ENCODE data around the gene WWOX. TPM values are rescaled to one million over a fixed set of nuclear protein-coding genes. Genes with fewer than 3 reads are reported as not detected.
"Not testable (repeated sequence)": the region's sequence is repeated elsewhere in the genome, so short reads cannot be mapped to it uniquely, and the experiment has no call there.

Gene WWOX
- total and polyA plus RNA-seq, 2 donors, result 15.3 to 28.4 TPM

DNA sequence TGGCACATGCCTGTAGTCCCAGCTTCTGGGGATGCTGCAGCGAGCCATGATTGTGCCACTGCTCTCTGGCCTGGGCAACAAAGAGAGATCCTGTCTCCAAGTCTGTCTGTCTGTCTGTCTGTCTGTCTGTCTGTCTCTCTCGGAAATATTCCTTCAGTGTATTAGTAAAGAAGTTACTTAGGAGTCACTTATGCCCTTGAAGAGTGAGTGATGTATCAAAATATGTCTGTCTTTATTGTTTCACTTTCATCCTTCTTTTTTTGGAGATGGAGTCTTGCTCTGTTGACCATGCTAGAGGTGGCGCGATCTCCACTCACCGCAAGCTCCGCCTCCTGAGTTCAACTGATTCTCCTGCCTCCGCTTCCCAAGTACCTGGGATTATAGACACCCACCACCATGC lies 410.5 kb downstream of the WWOX start:
- 97% methylated on average over 7 of the region's 7 CpGs for WGBS
- H3K4me3 ChIP-seq (ENCODE audit: low read depth, low read length), result no peak overlapping the region
- H3K27ac ChIP-seq (ENCODE audit: low read depth), result no peak overlapping the region
- no peak for DNase-seq (ENCODE audit: extremely low spot score)
- no peaks in the 10 kb centered on the region for H3K4me1 ChIP-seq (ENCODE audit: insufficient read depth)
- no peaks in the 10 kb centered on the region for H3K36me3 ChIP-seq (ENCODE audit: insufficient read depth)

DNA sequence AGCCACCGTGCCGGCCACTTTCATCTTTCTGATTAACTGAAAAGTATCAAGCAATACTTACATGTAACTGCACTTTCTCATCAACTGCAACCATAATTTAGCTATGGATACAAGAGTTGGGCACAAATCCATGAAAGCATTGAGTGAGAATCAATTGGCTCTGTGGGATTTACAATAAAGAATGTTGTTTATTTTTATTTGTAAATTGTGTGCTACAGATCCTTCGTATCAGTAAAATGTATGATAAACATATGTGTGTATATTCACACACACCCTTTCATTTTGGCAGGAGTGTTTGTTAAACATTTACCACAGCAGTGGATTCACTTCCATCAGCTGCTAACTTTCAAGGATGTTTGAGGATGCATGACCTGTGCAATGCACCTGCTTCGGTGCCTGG lies 411.0 kb downstream of the WWOX start:
- Histone ChIP-seq H3K27ac (ENCODE audit: low read depth) (no peak overlapping the region), H3K36me3 (ENCODE audit: insufficient read depth) (no peaks in the 10 kb centered on the region), H3K4me3 (ENCODE audit: low read depth, low read length) (no peak overlapping the region), H3K4me1 (ENCODE audit: insufficient read depth) (no peaks in the 10 kb centered on the region)
- WGBS, result 74% methylated on average over 4 of the region's 4 CpGs
- DNase-seq (ENCODE audit: extremely low spot score), result no peak

DNA sequence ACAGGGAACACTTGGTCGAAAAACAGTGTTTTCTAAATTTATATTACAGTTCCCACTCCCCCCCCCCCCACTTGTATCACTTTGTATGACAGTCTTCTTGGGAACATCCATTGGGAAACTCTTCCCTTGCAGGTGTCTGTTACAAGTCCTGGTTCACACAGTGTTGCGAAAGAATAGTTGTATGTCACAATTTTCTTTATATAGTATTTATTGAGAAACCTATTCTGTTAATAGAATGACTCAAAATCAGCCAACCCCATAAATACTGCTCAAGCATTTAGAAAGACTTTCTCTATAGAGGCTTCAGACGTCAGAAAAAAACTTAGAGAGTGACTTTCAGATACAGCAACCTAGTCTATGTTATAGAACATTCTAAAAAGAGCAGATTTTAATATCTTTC lies 414.4 kb downstream of the WWOX start:
- no peak overlapping the region for H3K4me3 ChIP-seq (ENCODE audit: low read depth, low read length)
- H3K4me1 ChIP-seq (ENCODE audit: insufficient read depth), result no peaks in the 10 kb centered on the region
- WGBS, result 91% methylated on average over 3 of the region's 3 CpGs
- no peaks in the 10 kb centered on the region for H3K36me3 ChIP-seq (ENCODE audit: insufficient read depth)
- no peak overlapping the region for H3K27ac ChIP-seq (ENCODE audit: low read depth)
- no peak for DNase-seq (ENCODE audit: extremely low spot score)

DNA sequence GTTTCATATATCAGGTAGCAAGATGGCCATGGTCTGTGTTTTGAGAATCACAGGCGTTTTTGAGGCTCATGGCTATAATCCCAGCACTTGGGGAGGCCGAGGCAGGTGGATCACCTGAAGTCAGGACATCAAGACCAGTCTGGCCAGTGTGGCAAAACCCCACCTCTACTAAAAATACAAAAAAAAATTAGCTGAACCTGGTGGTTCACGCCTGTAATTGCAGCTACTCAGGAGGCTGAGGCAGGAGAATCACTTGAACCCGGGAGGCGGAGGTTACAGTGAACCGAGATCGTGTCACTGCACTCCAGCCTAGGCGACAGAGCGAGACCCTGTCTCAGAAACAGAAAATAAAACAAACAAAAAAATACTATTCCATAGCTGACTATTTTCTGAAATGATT lies 415.4 kb downstream of the WWOX start:
- not testable (repeated sequence) for H3K27ac ChIP-seq (ENCODE audit: low read depth); H3K4me1 ChIP-seq (ENCODE audit: insufficient read depth); H3K36me3 ChIP-seq (ENCODE audit: insufficient read depth); DNase-seq (ENCODE audit: extremely low spot score); H3K4me3 ChIP-seq (ENCODE audit: low read depth, low read length)
- WGBS, result 97% methylated on average over 9 of the region's 9 CpGs

DNA sequence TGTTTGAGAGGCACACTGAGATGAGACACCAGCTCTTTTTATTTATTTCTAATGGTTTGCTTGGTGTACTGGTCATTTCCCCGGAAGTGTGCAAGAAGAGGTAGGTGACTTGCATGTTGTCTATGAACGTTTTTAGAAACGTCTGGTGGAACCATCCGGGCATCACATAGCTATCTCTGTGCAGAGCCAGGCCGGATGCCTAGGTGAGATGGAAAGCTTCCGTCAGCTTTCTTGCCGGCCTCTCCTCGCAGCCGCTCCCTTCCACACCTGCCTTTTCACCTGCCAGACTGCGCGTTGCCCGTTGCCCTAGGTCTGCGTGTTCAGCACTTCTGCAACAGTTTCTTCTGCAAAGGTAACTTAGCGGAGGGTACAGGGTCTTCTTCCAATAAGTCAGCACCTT lies 416.0 kb downstream of the WWOX start:
- WGBS, result 96% methylated on average over 14 of the region's 14 CpGs
- Histone ChIP-seq H3K36me3 (ENCODE audit: insufficient read depth) (no peaks in the 10 kb centered on the region), H3K4me1 (ENCODE audit: insufficient read depth) (no peaks in the 10 kb centered on the region), H3K27ac (ENCODE audit: low read depth) (no peak overlapping the region), H3K4me3 (ENCODE audit: low read depth, low read length) (no peak overlapping the region)
- no peak for DNase-seq (ENCODE audit: extremely low spot score)

DNA sequence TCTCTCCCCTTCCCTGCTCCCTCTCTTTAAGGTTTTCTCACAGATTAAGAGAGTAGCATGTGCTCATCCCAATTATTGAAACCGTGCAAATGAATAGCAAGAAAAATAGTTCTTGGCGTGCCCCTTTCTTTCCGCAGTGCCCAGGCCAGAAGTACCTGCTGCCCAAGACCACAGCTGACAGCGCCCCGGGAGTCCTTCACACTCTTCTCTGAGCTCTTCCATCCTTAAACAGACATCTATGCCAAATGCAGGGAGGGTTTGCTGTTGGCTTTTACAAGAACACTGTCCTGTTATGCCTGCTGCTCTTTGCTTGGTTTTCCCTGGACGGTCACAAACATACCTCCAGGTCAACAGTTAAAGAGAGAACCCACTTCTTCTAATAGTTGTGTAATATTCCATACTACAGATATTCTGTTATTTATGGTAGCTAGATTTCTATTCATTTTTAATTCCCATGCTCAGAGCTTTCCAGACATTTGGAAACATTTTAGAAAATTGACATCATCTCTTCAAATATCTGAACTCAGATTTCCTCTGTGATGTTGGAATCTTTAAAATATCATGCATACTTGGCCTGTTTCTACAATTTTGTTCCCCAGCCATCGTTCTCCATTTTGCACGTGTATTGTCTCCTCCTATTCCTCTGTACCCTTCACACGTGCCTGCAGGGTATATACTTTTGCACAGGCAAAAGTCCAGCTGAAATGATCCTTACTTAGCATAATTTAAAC lies 416.7 kb downstream of the WWOX start:
- no peaks in the 10 kb centered on the region for H3K4me1 ChIP-seq (ENCODE audit: insufficient read depth)
- 90% methylated on average over 9 of the region's 9 CpGs for WGBS
- no peaks in the 10 kb centered on the region for H3K36me3 ChIP-seq (ENCODE audit: insufficient read depth)
- no peak overlapping the region for H3K4me3 ChIP-seq (ENCODE audit: low read depth, low read length)
- no peak overlapping the region for H3K27ac ChIP-seq (ENCODE audit: low read depth)
- no peak for DNase-seq (ENCODE audit: extremely low spot score)

DNA sequence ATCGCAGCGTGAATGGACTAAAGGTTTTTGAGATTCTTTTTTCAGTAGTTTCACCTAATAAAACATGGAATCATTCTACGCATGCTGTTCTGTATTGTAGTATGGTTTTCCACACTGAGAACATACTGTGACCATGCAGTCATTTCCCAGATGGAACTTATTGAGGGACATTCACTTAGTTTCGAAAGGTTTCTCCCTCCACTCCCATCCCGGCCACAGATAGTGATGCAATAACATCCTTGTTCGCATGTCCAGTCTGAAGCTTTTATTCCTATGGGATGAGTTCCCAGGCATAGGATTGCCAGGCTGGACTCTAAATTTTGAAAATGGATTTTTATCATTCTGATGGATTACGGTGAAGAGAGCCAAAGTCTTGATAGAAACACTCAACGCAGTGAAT lies 420.4 kb downstream of the WWOX start:
- no peaks in the 10 kb centered on the region for H3K36me3 ChIP-seq (ENCODE audit: insufficient read depth)
- H3K4me1 ChIP-seq (ENCODE audit: insufficient read depth), result no peaks in the 10 kb centered on the region
- H3K4me3 ChIP-seq (ENCODE audit: low read depth, low read length), result no peak overlapping the region
- no peak overlapping the region for H3K27ac ChIP-seq (ENCODE audit: low read depth)
- WGBS, result 95% methylated on average over 8 of the region's 8 CpGs
- no peak for DNase-seq (ENCODE audit: extremely low spot score)

DNA sequence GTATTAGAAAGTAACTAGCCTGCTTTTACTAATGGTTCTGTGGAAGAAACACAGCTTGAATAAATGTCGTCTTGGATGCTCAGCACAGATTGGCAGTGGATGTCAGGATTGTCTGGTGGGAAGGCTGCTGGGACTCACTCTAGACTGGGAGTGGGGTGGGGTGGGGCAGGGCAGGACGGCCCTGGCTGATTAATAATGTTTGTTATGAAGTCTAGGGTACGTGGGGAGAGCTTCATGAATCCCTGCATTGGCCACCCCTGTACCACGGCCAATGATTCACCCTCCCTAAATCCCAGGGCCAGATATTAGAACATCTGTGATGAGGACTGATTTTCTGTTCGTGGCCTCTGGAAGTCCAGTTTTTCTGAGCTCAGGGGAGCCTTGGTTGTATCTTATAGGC lies 421.0 kb downstream of the WWOX start:
- 80% methylated on average over 5 of the region's 5 CpGs for WGBS
- H3K36me3 ChIP-seq (ENCODE audit: insufficient read depth), result no peaks in the 10 kb centered on the region
- no peaks in the 10 kb centered on the region for H3K4me1 ChIP-seq (ENCODE audit: insufficient read depth)
- H3K4me3 ChIP-seq (ENCODE audit: low read depth, low read length), result no peak overlapping the region
- H3K27ac ChIP-seq (ENCODE audit: low read depth), result no peak overlapping the region
- DNase-seq (ENCODE audit: extremely low spot score), result no peak

DNA sequence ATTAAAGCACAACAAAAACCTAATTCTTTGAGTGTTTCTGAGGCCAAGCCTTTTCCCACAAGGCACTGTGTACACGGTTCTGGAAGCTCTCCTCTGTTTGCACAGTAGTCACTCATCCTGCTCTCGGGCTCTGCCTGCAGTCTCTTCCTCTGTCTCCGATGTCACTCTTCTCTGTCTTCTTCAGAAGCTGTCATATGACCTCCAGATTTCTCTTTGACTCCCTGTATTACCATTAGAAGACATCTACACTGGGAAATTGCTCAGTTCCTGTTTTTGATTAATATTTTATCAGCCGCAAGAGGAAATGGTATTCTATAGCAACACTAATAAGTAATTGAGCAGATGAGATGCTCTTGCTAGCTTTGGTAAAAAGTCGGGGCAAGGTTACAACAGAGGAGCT lies 422.9 kb downstream of the WWOX start:
- WGBS, result 85% methylated on average over 5 of the region's 5 CpGs
- H3K36me3 ChIP-seq (ENCODE audit: insufficient read depth), result no peaks in the 10 kb centered on the region
- no peak overlapping the region for H3K4me3 ChIP-seq (ENCODE audit: low read depth, low read length)
- DNase-seq (ENCODE audit: extremely low spot score), result no peak
- H3K27ac ChIP-seq (ENCODE audit: low read depth), result no peak overlapping the region
- no peaks in the 10 kb centered on the region for H3K4me1 ChIP-seq (ENCODE audit: insufficient read depth)

DNA sequence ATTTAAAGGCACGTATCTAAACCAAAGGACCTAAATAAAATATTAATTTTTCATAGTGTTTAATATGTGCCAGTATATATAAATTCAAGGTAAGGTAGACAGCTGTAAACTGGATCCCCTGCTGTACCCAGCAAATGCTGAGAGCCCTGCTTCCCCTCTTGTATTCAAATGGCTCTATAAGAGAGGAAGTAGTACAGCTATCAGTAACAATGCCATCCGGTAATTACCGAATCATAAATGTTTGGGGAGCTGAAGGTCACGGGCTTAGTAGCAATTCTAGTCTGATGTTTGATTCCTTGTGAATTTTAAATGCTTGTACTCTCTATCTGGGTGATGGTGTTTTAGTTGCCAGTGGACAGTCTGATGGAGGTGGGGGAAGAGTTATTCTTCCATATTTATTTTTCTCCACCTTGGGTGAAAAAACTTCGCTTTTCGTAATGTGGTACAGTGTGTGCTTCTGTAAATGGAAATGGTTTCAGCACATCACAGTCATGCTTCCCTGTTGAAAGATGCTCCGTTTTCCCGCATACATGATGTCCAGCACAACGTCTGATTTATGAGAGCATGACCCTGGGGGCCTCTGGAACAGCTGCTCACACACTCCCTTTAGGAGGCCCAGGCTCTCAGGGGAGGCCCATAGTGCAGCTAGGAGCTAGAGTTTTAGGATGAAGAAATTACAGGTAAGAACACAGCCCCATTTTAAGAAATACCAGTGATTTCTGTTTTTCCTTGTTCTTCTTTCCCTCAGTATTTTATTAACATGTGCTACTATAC lies 423.9 kb downstream of the WWOX start:
- WGBS, result 84% methylated on average over 9 of the region's 9 CpGs
- no peaks in the 10 kb centered on the region for H3K36me3 ChIP-seq (ENCODE audit: insufficient read depth)
- no peaks in the 10 kb centered on the region for H3K4me1 ChIP-seq (ENCODE audit: insufficient read depth)
- no peak for DNase-seq (ENCODE audit: extremely low spot score)
- H3K27ac ChIP-seq (ENCODE audit: low read depth), result no peak overlapping the region
- no peak overlapping the region for H3K4me3 ChIP-seq (ENCODE audit: low read depth, low read length)

DNA sequence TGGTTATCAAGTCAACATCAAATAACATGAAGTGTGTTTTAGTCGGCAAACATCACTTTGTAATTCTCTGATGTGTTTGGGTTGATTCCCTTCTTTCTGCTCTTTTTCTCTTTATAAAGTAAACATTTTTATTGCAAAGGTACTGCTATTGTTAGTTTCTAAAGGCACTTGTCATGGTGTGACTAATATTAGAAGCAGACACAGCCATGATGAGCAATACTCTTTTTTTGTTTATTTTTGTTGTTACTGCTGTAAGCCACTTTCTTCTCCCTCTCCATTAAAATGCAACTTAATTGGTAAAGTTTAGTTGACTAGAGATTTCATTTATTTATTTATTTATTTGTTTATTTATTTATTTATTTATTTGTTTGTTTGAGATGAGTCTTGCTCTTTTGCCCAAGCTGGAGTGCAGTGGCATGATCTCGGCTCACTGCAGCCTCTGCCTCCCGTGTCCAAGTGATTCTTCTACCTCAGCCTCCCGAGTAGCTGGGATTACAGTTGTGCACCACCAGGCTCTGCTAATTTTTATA lies 424.7 kb downstream of the WWOX start:
- DNase-seq (ENCODE audit: extremely low spot score), result no peak
- 90% methylated on average over 4 of the region's 4 CpGs for WGBS
- no peaks in the 10 kb centered on the region for H3K36me3 ChIP-seq (ENCODE audit: insufficient read depth)
- no peak overlapping the region for H3K4me3 ChIP-seq (ENCODE audit: low read depth, low read length)
- H3K4me1 ChIP-seq (ENCODE audit: insufficient read depth), result no peaks in the 10 kb centered on the region
- no peak overlapping the region for H3K27ac ChIP-seq (ENCODE audit: low read depth)

DNA sequence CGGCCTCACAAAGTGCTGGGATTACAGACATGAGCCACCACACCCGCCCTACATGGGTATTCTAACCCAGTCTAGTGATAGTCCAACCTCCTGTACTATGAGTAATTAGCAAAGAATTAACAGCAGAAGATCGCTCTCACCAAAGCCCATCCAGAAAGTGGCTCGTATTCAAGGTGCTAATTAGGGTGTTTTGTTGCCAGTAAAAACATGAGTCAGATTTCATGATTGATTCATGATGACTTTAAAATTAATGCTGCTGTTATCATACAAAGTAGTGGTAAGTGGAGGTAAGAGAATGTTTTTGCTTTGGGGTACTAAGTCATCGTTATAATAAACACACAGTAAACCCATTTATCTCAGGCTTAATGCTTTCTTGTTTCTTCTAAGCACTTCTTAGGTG lies 428.8 kb downstream of the WWOX start:
- 87% methylated on average over 5 of the region's 5 CpGs for WGBS
- H3K4me1 ChIP-seq (ENCODE audit: insufficient read depth), result no peaks in the 10 kb centered on the region
- no peak for DNase-seq (ENCODE audit: extremely low spot score)
- H3K27ac ChIP-seq (ENCODE audit: low read depth), result no peak overlapping the region
- H3K36me3 ChIP-seq (ENCODE audit: insufficient read depth), result no peaks in the 10 kb centered on the region
- no peak overlapping the region for H3K4me3 ChIP-seq (ENCODE audit: low read depth, low read length)

DNA sequence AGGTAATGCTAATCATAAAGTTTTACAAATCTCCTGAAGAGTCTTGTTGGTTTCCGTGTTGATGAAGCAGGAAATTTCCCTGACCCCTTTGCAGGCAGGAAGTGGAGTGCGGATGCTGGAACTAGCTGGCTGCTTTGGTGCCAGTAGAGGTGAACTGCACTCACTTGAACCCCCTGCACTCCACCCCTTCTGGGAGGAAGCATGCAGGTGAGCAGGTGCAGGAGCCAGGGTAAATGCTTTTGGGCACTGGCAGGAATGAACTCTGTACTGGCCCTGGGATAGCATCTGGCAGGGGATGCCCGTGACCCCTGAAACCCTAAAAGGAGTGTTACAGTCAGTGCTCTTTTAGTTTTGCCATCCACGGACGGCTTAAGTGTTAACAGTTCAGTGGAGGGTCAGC lies 430.4 kb downstream of the WWOX start:
- H3K4me1 ChIP-seq (ENCODE audit: insufficient read depth), result no peaks in the 10 kb centered on the region
- H3K4me3 ChIP-seq (ENCODE audit: low read depth, low read length), result no peak overlapping the region
- no peak for DNase-seq (ENCODE audit: extremely low spot score)
- no peaks in the 10 kb centered on the region for H3K36me3 ChIP-seq (ENCODE audit: insufficient read depth)
- 91% methylated on average over 5 of the region's 5 CpGs for WGBS
- no peak overlapping the region for H3K27ac ChIP-seq (ENCODE audit: low read depth)

DNA sequence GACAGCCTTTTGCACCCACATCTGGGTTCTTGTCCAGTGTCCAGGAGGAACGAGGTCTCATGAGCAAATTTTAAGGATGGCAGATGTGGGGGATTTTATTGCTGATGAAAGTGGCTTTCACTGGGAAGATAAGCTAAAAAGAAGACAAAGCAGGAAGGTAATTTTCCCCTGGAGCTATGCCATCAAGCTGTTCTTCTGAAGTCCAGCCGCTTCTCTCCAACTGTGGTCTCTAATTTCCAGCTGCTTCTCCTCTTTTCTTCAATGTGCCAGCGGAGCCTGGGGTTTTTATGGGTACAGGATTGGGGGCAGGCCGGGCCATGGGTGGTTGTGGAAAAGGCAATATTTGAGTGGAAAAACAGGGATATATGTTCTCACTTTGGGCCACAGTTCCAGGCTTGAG lies 430.8 kb downstream of the WWOX start:
- H3K27ac ChIP-seq (ENCODE audit: low read depth), result no peak overlapping the region
- 74% methylated on average over 4 of the region's 4 CpGs for whole genome bisulfite sequencing
- H3K4me1 ChIP-seq (ENCODE audit: insufficient read depth), result no peaks in the 10 kb centered on the region
- H3K4me3 ChIP-seq (ENCODE audit: low read depth, low read length), result no peak overlapping the region
- H3K36me3 ChIP-seq (ENCODE audit: insufficient read depth), result no peaks in the 10 kb centered on the region
- DNase-seq (ENCODE audit: extremely low spot score), result no peak

Measured in urinary bladder (tissue), 4 donors.